Islet of Langerhans (tissue), 1 donor: ENCODE results near the gene RELN.

Experiments
- FAIRE-seq: peaks from one replicate; lab custom pipeline; 2011; peaks lifted over from hg19 to GRCh38; lab: Jason Lieb, UNC

RELN gene

DNA sequence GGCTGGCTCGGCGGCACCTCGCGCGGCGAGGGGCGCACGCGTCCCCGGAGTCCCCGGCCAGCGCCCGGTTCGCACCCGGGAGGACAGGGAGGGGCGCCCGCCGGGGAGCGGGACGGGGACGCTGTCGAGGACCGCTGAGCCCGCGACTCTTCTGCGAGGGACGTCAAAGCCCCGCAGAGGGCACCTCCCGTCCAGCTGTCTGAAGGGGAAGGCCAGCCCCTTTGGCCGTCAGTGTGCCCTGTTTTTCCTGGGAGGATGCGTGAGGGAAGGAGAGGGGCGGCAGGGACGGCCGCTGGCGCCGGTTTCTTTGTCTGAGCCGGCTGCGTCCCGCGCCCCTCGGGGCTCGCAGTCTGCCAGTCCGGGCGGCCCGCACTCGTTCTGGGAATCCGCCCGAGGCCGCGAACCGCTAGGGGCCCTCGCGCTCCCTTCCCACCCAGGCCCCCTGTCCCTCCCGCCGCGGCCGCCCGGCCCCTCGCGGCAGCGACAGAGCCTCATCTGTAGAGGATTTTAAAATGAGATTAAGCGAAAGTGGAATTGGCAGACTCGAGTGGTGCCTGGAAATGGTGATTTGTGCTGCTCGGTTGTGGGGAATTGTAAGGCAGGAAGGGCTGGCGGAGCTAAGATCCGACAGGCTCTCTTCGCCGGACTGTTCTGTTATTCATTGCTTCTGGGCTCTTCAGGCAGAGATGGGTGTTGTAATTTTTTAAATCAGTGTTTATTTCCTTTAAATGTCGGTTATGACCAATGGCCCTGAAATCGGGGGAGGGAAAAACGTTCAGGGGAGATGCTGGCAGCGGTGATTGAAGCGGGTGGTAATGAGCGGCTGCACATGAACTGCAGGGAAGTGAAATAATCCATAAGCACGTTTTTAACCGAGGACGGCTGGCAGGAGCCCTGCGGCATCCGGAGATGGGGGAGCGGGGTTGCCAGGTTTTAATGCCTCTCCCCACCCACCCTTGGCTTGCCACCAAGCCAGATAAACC, 618 bp upstream of the RELN start:
- no peak for FAIRE-seq

DNA sequence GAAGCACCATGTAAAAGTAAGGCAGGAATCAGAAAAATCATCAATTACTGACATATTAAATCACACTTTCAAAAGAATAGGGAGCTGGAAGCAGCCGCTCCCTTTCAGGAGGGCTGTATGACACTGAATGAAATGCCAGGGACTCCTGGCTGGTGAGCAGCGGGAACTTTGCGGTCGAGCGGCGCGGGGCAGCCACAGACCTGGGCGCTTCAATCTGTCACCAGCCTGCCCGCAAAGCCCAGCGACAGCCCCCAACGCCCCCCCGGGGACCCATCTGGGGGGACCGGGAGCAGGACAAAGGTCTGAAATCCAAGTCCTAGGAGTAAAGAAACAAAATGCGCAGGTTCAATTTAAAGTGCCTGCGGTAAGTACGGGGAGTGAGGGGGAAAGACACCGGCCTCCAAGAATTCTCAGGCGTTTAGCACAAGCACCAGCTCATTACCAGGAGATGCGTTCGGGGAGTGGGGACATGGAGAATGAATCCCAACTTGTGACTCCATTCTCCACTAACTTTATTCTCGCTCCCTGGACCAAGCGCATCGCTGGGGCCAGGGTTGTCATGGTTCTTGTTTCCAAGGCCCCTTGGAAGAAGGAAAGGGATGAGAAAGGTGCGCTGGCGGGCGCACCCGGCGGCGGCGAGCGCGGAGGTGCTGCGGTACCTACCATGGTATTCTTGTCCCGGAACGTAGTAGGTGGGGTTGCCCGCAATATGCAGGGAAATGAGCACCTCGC, 824 bp downstream of the RELN start:
- FAIRE-seq, result no peak

DNA sequence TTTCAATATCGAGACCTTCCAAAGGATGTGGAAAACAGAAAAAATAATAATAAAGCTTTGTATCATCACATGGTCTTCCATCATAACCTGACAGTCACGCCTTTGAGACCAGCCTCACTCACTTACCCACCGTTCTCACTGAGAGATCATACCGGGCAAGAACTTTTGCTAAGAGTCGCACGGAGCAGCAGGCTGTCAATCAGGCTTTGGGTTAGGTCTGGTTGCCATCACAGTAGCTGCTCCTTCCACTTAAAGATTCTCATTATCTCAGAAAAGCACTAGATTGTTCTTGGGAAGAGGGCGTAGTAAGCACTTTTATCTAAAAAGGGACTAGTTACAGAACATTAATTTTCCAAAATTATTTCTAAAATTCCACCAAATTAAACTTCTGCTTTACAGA, 2.0 kb downstream of the RELN start:
- FAIRE-seq, result no peak

DNA sequence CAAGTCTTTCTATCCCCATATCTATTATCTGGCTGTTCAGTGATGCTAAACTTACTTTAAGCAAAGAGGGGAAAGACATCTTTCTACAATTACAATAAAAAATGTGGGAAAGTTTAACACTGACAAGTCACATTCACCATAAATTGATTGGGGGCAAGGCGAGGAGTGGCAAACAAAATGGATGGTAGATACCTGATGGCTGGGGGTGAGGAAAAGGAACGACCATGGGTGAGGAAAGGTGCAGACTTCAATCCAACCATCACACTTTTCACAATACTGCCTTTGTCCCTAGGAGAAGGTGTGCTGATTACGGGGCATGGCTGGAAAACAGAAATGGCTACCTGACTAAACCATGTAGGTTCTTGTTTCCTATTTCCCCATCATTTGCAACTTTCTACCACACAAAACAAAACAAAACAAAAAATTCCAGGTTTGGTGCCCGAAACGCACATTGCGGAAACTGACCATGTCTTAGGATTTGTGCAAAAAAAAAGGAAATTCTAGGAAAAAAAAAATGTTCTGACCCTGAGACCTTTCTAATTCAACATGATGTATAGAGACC, 3.8 kb downstream of the RELN start:
- FAIRE-seq, result no peak

DNA sequence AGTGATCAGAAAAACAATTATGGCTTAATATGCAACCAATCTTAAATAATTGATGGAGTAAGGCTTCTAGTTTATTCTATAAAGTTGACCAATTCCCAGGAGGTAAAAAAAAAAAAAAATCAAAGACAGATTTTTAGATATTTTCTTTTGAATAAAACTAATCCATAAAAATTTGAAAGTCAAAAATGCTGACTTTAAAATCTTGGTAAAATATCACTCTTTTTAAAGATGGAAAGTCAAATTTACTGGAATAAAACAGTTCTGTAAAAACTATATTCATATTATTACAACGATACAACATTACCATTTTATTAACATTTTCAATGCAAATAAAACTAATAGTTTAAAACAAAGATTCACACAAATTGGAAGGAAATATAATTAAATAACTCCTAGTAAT, 5.4 kb downstream of the RELN start:
- FAIRE-seq, result no peak

DNA sequence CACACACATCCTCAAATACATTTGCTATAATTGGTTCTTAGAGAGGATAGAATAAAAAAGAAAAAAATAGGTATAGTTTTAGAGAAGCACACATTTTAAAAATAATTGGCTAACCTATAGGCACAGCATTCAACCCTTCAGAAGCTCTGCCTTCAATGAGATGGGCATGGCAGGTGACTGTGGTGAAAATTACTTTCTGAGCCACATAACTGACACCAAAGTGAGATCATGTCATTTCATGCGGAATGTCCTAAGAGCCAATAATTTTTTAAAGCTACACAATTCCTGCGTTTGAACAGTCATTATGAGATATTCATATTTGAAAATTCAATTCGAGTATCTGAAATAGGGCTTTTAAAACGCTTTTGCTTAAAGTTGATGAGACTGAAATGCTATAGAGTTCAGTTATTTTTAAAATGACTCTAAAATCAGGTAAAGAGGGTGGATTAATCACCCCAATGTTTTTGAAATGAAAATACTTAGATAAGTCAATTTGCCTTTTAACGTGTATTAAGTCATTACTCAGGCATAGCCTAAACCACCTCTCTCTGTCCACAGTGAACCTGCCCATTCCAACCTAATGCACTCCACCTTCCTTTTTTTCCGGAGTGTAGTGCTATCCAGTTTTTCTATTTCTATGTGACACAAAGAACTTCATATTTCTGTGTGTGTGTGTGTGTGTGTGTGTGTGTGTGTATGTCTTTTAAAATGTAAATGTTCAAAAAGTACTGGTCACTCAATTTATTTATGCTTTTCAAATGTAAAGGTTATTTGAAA, 6.1 kb downstream of the RELN start:
- no peak for FAIRE-seq

DNA sequence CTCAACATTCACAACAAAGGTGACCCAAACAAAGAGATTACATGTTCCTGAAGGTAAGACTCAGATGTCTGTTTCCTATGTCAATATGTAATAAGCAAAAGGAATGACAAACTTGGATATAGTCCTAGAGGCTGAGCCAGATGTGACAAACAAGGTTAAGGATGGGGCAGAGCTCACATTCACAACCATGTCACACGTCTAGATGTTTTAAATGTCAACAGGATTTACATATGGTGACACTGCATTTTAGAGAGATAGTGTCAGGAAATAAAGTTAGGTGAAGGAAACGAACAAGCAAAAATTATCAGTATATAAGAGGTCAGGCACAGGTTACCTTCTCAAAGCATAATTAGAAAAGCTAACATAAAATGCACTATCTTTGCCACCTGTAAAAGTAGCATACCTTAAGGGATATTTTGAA, 8.4 kb downstream of the RELN start:
- FAIRE-seq, result no peak

DNA sequence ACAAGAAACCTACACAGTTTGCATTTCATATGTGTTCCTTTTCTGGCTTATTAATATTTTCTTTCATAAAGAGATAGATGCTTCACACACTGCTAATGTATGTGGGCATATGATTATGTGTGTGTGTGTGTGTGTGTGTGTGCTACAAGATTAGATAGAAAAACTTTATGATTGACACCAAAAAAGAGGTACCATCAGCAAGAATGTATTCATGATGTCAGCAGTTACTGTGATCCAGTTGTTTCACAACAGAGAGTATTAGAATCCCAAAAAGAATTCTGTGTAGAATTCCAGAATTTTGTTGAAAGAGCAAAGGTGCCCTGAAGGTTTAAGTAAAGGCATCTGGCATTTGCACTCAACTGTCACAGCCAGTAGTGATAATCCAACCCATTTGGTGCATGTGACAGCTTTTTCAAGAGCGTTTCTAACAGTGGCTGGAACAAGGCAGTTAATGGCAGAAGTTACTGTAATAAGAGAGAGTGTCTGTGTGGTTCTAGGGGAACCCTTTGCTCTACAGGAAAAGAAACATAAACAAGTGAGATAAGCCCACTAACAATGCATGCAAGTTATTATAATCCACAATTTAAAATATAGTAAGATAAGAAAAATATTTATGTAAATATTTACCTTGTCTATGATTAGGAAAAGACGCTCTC, 16.6 kb downstream of the RELN start:
- FAIRE-seq, result no peak

DNA sequence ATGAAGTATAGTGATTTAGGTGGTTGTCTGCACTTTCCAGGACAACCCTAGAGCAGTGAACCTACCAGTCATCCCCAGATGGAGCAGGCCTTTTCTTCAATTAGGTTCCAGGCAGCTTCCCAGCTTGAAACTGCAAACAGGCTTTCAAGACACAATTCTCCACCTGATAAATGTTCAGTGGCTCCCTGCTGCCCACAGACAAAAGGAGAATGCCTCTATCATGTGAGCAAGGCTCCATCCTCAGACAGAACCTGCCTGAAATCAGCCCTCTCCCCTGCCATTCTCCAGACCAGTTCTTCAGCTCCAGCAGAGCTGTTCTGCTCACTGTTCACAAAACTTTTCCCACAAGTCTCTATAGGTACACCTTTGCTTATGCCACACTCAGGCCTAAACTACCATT, 22.1 kb downstream of the RELN start:
- FAIRE-seq, result no peak

DNA sequence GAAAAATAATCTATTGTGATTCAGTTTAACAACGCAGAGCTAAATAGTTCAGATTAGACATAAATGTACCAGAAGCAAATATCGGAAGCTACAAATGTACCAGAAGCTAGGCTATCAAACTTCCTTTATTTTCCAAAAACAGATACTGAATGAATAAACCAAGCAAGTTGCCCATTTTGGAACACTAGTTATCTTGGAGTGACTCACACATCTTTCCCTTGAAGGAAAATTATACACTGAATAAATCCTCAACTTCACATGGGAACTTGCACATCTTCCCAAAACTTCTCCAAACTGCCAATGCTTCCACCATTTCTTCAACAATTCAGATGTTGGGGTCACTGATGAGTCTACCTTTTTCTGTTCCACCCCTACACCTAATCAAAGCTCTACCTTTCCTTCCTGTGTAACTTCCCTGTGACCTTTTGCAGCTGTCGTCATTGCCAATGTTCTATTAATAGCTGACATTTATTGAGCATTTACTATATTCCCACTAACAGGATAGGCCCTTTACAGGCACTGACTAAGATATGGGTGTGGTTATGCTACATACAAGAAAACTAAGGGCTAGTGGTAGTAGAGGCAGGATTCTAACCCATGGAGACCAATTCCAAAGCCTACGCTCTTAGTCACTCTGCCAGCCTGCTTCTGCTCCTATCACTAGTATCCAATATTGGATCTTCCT, 22.7 kb downstream of the RELN start:
- FAIRE-seq, result no peak

DNA sequence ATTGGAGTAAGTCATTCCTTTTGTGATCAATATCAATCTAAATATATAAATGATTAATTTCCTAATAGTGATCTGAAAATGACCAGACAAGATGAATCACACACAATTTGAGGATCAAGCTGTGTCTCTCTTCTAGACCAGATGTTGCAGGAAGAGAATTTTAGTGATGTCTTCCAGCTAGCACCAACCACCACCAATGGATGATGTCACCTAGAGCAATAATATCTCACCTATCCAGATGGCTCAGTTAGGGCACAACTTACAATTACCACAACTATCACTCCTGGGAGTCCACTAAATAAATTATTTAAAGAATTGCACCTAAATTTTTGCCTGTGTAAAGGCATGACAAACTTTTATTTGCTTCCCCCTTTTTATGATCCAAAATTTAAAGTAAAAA, 25.2 kb downstream of the RELN start:
- FAIRE-seq, result no peak

DNA sequence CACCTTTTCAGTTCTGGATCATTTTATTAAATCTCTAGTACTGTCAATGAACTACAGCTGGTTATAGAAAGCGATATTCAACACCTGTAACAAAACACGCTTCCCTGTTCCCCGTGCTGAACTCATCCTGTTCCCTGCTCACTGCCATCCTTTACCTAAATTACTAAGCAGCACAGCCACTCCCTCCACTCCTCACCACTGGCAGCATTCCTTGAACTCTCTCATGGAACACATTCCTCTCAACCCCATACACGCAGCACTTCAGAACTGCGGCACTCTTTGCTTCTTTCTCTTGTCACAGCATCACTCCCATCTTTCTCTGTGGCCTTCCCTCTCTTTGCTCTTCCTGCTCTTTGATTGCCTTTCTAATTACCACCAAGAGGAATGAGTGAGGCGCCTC, 27.4 kb downstream of the RELN start:
- FAIRE-seq, result no peak

DNA sequence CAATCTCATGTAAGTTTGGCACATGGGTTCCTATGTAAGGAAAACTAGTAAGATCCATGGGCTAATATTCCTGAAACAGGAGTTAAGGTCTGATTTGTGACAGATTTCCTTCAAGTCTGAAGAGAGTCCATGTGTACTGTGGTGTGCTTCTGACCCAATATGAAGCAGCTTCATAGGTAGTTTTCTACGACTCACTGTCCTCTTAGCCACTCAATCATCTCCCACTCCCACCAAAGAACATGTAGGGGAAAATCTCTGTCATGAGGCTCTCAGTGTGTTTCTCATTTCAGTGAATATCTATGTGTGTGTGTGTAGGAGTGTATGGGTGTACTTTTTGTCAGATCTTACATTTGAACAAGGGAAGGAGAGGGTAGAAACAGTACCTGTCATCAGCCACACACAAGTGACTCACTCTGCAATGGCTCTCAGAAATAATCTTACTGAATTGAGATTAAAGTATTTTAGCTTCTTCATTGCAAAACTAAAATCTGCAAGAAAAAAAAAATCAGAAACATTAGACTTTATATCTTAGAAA, 31.1 kb downstream of the RELN start:
- FAIRE-seq, result no peak

DNA sequence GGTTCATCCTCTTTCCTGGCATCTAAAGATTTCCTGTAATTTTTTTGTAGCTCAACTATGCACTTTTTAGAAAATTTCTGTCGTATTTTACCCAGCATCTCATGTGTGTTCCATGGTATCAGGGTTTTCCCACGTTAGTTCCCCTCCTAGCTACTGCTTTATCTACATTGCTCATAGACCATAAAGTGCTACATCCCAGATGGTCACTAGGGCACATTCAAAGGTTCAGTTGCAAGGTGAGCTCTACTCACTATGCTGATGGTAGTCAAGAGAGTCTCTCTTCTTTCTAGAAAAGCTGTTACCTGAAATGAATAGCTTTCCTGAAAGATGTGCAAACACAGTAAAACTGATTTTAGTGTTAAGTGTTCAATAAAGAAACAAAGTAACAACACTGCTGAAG, 33.5 kb downstream of the RELN start:
- no peak for FAIRE-seq

DNA sequence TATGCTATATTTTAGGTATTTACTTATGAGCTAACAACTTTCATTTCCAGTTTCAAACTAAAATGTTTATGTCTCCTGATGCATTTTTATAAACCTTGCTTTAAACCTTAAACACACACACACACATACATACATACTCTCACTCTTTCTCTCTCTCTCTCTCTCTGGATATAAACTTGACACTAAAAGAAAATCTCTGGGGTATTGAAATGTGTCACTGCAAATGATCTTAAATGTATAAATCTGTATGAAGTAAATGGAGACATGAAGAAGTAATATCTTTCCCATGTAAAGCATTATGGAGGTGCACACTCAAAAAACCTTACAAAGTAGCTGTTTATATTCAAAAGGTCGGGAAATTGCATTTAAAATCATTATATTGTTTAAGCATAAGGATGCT, 37.0 kb downstream of the RELN start:
- no peak for FAIRE-seq

DNA sequence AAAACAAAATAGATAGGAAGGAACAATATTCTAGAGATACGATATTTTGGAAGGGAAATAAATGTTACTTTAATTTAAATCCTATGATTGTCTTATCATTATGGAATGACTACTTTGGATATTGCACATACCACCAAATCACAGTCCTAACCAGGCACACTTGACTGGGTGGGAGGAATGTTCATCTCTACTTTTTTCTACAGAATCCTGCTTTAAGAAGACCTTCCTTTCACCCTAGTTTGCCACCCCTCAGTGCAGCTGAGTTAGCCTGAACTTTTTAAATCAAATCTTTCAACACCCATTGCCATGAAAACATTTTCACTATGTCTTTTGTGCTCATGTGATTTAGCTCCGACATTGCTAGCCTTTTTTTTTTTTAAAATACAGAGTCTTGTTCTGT, 38.1 kb downstream of the RELN start:
- FAIRE-seq, result no peak

DNA sequence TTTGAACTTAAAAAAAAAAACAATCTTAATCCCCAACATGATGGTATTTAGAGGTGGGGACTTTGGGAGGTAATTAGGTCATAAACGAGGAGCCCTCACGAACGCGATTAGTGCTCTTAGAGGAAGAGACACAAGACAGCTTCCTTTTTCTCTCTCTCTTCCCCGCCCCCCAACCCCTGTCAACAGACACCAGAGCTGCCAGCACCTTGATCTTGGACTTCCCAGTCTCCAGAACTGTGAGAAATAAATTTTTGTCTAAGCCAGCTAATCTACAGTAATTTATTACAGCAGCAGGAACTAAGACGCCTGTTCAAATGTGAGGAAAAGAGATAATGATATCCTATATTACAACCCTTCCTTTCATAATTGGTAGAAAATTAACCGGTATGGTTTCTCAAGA, 40.1 kb downstream of the RELN start:
- FAIRE-seq, result no peak

DNA sequence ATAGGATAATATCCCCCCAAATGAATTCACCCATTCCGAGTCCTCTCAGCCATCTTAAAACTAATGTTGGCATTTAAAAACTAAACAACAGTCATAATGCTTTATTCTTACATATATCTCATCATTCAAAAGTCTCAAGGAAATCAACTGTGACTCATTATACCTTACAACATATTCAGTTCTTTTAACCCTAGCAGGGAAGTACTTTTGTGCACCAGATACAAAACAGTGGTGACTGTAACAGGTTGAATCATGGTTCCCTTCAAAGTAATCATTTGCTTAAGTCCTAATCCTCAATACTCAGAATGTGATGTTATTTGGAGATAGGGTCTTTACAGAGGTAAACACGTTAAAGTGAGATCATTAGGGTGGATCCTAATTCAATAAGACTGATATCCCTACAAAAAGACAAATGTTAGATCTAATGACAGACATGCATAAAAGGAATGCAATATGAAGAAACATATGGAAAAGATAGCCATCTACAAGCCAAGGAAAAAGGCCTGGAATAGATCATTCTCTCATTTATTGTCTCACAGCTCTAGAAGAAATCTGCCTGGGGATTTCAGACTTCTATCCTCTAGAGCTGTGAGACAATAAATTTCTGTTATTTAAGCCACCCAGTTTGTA, 42.3 kb downstream of the RELN start:
- FAIRE-seq, result no peak

DNA sequence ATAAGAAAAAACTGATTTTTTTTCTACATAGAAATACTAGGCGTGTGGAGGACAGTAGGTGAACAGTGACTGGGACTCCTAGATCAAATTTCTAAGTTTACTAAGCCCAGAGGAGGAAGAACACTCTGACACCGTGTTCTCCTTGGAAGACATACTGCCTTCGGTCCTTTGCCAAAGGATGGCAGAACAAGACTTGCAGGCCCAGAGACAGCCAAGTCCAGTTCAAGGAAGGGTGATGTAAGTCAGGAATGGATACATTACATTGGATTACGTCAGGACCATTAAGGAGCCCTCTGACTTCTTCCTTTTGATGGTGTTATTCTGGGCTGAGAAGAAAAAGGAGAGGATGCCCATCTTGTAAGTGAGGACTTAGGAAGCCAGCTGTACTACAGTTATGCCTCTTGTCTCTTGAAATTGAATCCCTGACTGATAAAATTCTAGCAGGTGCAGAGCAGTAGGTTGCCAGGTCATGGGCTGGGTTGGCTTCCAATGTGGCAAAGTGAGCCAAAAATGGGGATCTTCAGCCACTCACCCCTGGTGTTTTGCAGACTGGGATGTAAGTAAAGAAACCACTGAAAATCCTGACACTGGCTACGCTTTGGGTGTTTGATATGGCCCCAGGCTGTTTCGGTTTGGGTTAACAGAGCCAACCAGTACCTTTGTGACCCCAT, 45.1 kb downstream of the RELN start:
- no peak for FAIRE-seq

DNA sequence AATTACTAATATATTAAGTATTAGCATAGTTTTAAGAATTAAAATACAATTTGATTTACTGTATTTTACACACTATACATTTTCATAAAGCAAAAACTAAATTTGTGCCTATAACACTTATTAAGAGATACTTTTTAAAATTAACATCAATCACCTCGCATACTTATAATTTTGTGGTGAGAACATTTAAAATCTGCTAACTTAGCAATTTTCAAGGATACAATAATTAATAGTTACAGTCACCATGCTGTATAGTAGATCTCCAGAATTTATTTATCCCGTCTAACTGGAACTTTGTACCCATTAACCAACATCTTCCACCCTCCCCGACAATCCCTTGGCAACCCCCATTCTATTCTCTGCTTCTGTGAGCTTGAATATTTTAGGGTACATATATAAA, 47.5 kb downstream of the RELN start:
- FAIRE-seq, result no peak
